Keratinocyte (primary cell): ENCODE measurements around the gene MARVELD2. TPM values are rescaled to one million over a fixed set of nuclear protein-coding genes. Genes with fewer than 3 reads are reported as not detected.
"Not testable (repeated sequence)": the region's sequence is repeated elsewhere in the genome, so short reads cannot be mapped to it uniquely, and the experiment has no call there.

Source experiments
- DNase-seq: peaks from one replicate; pipeline ENCODE4 v3.0.0-alpha.2; 2011; ENCODE audit warnings: low read depth, missing footprints, low spot score
- FAIRE-seq: peaks from 2 replicates; lab custom pipeline; 2011; peaks lifted over from hg19 to GRCh38; lab: Jason Lieb, UNC
- H2AFZ ChIP-seq: 2 replicates; pipeline ENCODE4 v1.6.0; 2012; ENCODE audit warnings: low read length, control low read depth, inconsistent platforms; ENCODE audit not compliant: control insufficient read depth
- H3K27ac ChIP-seq: 2 replicates; pipeline ENCODE4 v1.5.1; 2011; ENCODE audit warnings: low read length; ENCODE audit not compliant: control insufficient read depth, insufficient read depth
- H3K27me3 ChIP-seq: 3 replicates; pipeline ENCODE4 v1.6.0; 2011; ENCODE audit warnings: low read length; ENCODE audit not compliant: control insufficient read depth, insufficient read depth; ENCODE audit errors: extremely low read depth
- H3K36me3 ChIP-seq, 2 experiments: 2 replicates in 1 of 2; 3 replicates in 1 of 2; pipeline ENCODE4 v1.5.1; 2011; ENCODE audit warnings: low read length in 2 of 2, mild to moderate bottlenecking in 1 of 2; ENCODE audit not compliant: control insufficient read depth in 2 of 2, insufficient read depth in 2 of 2; ENCODE audit errors: extremely low read depth in 1 of 2
- H3K4me1 ChIP-seq: 3 replicates; pipeline ENCODE4 v1.5.1; 2011; ENCODE audit warnings: low read length; ENCODE audit not compliant: control insufficient read depth, insufficient read depth; ENCODE audit errors: extremely low read depth
- H3K4me2 ChIP-seq: 3 replicates; pipeline ENCODE4 v1.6.0; 2011; ENCODE audit warnings: low read depth, low read length; ENCODE audit not compliant: control insufficient read depth, insufficient read depth; ENCODE audit errors: extremely low read depth
- H3K4me3 ChIP-seq, 3 experiments: fragments of 200-600 bp in 1 of 3; sonication (generic) in 1 of 3; 2 replicates in 2 of 3; 3 replicates in 1 of 3; pipeline ENCODE4 v1.5.1; 2011 to 2016; ENCODE audit warnings: low read length in 3 of 3, mild to moderate bottlenecking in 3 of 3, control low read depth in 2 of 3, inconsistent platforms in 1 of 3, low read depth in 1 of 3, mixed read lengths in 1 of 3, mixed run types in 1 of 3, moderate library complexity in 1 of 3; ENCODE audit not compliant: control insufficient read depth in 2 of 3, insufficient read depth in 2 of 3; ENCODE audit errors: extremely low read depth in 1 of 3
- H3K79me2 ChIP-seq: 2 replicates; pipeline ENCODE4 v1.6.0; 2012; ENCODE audit warnings: low read length; ENCODE audit not compliant: control insufficient read depth, insufficient read depth
- H3K9ac ChIP-seq: 3 replicates; pipeline ENCODE4 v1.6.0; 2011; ENCODE audit warnings: low read length; ENCODE audit not compliant: control insufficient read depth, insufficient read depth; ENCODE audit errors: extremely low read depth
- H3K9me1 ChIP-seq: 3 replicates; pipeline ENCODE4 v1.6.0; 2011; ENCODE audit warnings: low read length; ENCODE audit not compliant: control insufficient read depth, insufficient read depth; ENCODE audit errors: extremely low read depth
- H3K9me3 ChIP-seq: 2 replicates; pipeline ENCODE4 v1.5.1; 2012; ENCODE audit warnings: low read depth, low read length; ENCODE audit not compliant: control insufficient read depth
- H4K20me1 ChIP-seq: 3 replicates; pipeline ENCODE4 v1.6.0; 2011; ENCODE audit warnings: low read length; ENCODE audit not compliant: control insufficient read depth, insufficient read depth; ENCODE audit errors: extremely low read depth
- CTCF ChIP-seq, 3 experiments: IDR thresholded peaks in 1 of 3; conservative IDR thresholded peaks in 1 of 3; optimal IDR thresholded peaks in 1 of 3; 2 replicates in 2 of 3; 3 replicates in 1 of 3; pipeline versions ENCODE3 to v1.5.1; 2011; ENCODE audit warnings: low read length in 3 of 3, mild to moderate bottlenecking in 3 of 3, moderate library complexity in 2 of 3, control low read depth in 1 of 3, inconsistent platforms in 1 of 3; ENCODE audit not compliant: insufficient read depth in 2 of 3; ENCODE audit errors: extremely low read depth in 1 of 3
- EZH2 ChIP-seq: IDR thresholded peaks from one replicate; pipeline ENCODE4 v1.6.1; 2012; ENCODE audit warnings: inconsistent platforms, mild to moderate bottlenecking, low read length, moderate library complexity
- dilution Hi-C: fragments of 300-500 bp; cut with MboI; formaldehyde crosslinking; loops from one replicate; pipeline ENCODE4 v1.7.0; 2020; ENCODE audit warnings: low sequenced_read_pairs; ENCODE audit not compliant: extremely low pct_ligation_motif_present
- polyA plus RNA-seq, 5 experiments: library from polyadenylated mRNA; depleted of rRNA in 3 of 5; stranded (reverse) in 3 of 5; stranded (forward) in 1 of 5; unstranded in 1 of 5; fragments of >200 nt; gene quantifications; 1 replicate in 1 of 5; 2 replicates in 3 of 5; 3 replicates in 1 of 5; pipeline versions ENCODE4 v1.2.1 to v1.2.3, GENCODE V29; 2011 to 2012; ENCODE audit warnings: missing spikeins in 2 of 5, low read depth in 1 of 5, low replicate concordance in 1 of 5

The MARVELD2 gene
- polyA plus RNA-seq, 1 donor (not counting 4 experiments of a cell fraction or from before 2014, with no cell fraction given): 17.6 TPM

- Histone ChIP-seq H3K4me1 (no peaks in the 10 kb centered on the region), H3K27ac (no peak overlapping the region), H3K79me2 (no peaks in the 10 kb centered on the region), H4K20me1 (no peaks in the 10 kb centered on the region), H3K9me1 (no peaks in the 10 kb centered on the region), H3K36me3 (no peaks in the 10 kb centered on the region), H3K4me2 (no peak overlapping the region), H2AFZ (no peak overlapping the region), H3K9me3 (no peaks in the 10 kb centered on the region), H3K4me3 (no peak overlapping the region), H3K9ac (no peak overlapping the region), H3K27me3 (no peaks in the 10 kb centered on the region)
- dilution Hi-C loops: no loop called here
- TF ChIP-seq EZH2 (no peak), CTCF (optimal IDR thresholded peaks at IDR 0.05 in 1 of 3, IDR thresholded peaks at IDR 0.05 in 1 of 3, conservative IDR thresholded peaks at IDR 0.05 in 1 of 3; ENCODE audit: extremely low read depth in 1 of 3, insufficient read depth in 2 of 3, low read length in 3 of 3) (no peak)
- DNase-seq (no peak), FAIRE-seq (no peak)
Observed at GRCh38 chr5:69462170-69462569, 47.3 kb downstream of the MARVELD2 start.

GRCh38 chr5:69466375-69466774, 51.5 kb downstream of the MARVELD2 start:
- DNase-seq, H3K4me2 ChIP-seq, H3K4me3 ChIP-seq, H3K79me2 ChIP-seq, FAIRE-seq, H3K27ac ChIP-seq, H3K9me3 ChIP-seq, H3K27me3 ChIP-seq, H3K4me1 ChIP-seq, dilution Hi-C loops, H3K9ac ChIP-seq, H3K36me3 ChIP-seq, H4K20me1 ChIP-seq, H3K9me1 ChIP-seq, H2AFZ ChIP-seq: not testable (repeated sequence)
